Activated CD8-positive, alpha-beta memory T cell treated with anti-CD3 and anti-CD28 coated beads, Interleukin-2, amount 50 U/mL, for 24 hours (primary cell): Measurements from ENCODE around the gene SLC22A1.
"Not testable (repeated sequence)": the region's sequence is repeated elsewhere in the genome, so short reads cannot be mapped to it uniquely, and the experiment has no call there.

Experiments
- DNase-seq: peaks from one replicate; pipeline ENCODE4 v3.0.0-alpha.2; 2020; ENCODE audit errors: extremely low read depth

SLC22A1 gene

DNA sequence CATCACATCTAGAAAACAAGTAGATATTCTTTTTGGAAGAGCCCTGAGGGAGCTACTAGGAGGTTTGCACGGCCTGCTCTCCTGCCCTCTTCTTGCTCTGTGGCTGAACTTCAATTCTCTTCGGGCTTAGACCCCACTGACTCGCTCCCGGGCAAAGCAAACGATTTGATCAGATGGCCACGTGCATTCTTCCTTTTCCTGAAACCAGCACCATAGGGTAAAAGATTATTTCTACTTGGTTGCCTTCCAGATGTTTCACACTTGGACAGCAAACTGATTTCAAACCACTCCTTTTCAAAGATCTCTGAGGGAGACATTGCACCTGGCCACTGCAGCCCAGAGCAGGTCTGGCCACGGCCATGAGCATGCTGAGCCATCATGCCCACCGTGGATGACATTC is at the start of gene SLC22A1:
SLC22A1 (plus strand) TSS at position 258 of the 400 bp plus-strand sequence; CDS start at position 379, 121 bp downstream.
- no peak for DNase-seq

GRCh38 chr6:160073272-160073671 is 48.3 kb upstream of the SLC22A1 start:
- no peak for DNase-seq

DNA sequence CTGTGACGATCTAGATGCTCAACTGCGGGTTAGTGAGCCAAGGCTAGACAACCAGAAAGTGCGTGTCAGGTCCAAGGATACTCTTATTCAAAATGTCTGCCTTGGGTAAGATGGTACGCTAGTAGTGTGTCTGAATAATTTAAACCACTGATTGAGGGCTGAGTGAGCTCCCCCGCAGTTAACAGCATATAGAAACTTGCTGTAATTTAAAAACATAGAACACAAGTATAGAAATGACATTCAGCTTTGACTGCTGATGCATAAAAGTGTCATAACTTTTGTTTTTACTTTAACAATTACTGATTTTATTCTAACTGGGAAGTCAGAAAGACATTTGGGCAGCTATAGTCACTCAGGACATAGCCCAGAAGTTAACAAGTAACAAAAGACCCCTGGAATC is 45.6 kb upstream of the SLC22A1 start:
- DNase-seq, result no peak

- DNase-seq, result no peak
Observed at GRCh38 chr6:160077024-160077423, 44.6 kb upstream of the SLC22A1 start.

- no peak for DNase-seq
Observed at GRCh38 chr6:160077526-160077925, 44.1 kb upstream of the SLC22A1 start.

GRCh38 chr6:160078883-160079685 is 42.5 kb upstream of the SLC22A1 start:
- DNase-seq, result no peak

GRCh38 chr6:160079686-160080043 is 42.0 kb upstream of the SLC22A1 start:
- no peak for DNase-seq

DNA sequence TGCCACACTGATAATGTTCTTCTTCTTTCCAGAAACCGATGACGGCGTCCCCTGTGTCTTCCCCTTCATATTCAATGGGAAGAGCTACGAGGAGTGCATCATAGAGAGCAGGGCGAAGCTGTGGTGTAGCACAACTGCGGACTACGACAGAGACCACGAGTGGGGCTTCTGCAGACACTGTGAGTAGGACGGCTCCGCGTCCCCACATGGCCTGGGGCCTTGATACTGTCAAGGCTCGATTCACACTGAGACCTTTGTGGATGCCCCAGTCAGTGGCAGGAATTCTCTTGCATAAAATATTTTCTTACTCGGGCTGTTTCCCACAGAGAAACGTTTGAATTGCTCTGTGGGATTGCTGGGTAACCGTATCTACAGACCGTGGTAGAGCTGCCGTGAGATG is 41.5 kb upstream of the SLC22A1 start:
- DNase-seq, result no peak

- DNase-seq, result no peak
Observed at GRCh38 chr6:160081398-160081797, 40.2 kb upstream of the SLC22A1 start.

DNA sequence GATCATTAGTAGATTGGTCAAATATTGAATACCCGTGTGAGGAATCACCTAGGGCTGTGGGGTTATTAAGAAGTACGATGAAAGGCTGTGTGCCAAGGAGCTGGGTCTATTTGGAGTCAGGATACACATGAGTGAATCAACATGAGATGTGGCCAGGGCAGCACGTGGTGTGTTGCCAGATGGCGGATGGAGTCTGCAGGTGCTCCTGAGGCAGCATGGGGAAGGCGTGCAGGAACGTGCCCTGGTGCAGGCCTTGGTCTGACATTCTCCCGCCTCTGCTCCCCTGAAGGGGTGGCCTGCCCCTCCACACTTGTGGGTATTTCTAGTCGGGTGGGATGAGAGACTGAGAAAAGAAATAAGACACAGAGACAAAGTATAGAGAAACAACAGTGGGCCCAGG is 39.0 kb upstream of the SLC22A1 start:
- no peak for DNase-seq

GRCh38 chr6:160084198-160084776 is 37.3 kb upstream of the SLC22A1 start:
- DNase-seq, result no peak

DNA sequence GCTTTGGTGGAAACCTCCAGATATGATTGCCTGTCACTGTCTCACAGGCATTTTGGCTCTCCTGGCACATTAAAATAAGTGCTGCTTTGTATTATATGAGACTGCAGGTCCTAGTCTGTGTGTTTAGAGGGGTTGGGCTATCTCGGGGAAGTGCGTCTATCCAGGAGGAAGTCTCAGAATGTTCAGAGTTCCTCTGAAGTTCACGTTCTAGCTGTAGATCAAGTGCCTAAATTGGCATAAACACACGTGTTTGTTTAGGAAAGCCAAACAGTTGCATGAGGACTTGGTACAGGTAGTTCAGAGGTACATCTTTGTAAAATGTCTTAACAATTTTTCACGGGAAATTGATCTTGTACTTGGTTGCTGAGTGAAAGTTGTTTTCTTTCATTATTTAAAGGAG is 36.4 kb upstream of the SLC22A1 start:
- DNase-seq, result no peak

- DNase-seq, result no peak
Observed at GRCh38 chr6:160085713-160086505, 35.7 kb upstream of the SLC22A1 start.

- DNase-seq, result no peak
Observed at GRCh38 chr6:160086754-160087153, 34.9 kb upstream of the SLC22A1 start.

- no peak for DNase-seq
Observed at GRCh38 chr6:160088069-160088783, 33.4 kb upstream of the SLC22A1 start.

DNA sequence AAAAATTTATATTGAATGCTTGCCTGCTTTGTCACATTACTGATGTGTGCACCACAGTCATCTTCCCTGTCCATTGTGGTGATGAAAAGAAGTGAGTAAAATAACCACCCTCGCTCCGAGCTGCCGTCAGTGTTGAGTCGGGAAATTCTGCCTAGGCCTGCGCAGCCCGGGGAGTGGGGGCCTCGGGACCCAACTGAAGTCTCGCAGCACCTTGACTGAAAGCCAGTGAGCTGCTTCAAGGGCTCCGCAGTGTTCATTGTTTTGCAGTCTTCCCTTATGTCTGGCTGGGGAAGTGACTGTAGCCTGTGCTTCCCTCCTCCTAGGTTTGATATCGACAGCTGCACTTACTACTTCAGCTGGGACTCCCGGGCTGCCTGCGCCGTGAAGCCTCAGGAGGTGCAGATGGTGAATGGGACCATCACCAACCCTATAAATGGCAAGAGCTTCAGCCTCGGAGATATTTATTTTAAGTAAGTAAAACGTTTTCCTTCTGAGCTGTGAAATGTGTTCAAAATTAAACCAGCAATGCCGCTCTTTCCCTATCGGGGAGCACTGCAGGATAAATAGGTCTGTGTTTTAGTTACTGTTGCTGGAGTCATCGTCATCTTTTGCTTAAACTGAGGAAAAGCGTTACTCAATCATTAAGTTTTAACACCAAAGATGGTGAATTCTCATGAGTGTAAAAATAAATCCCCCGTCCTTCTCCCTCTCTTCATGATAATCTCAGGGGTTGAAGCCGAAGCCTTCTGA is 32.7 kb upstream of the SLC22A1 start:
- no peak for DNase-seq

DNA sequence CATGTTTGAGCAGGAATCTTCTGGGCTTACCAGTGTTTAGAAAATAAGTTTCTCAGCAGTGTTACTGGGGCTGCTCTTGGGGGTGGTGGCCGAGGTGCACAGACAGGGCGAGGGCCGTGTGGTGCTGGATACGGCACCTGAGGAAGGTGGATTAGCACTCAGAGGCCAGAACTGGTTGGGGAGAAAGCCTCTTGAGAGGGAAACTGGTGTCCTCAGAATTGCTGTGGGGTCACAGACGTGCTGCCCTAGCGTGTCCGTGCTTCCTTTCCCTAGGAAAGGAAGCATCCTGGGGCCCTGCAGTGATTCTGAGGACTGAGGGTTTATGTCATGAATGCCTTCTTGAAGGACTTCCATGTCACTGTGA is 32.1 kb upstream of the SLC22A1 start:
- DNase-seq, result no peak

GRCh38 chr6:160090442-160091239 is 31.0 kb upstream of the SLC22A1 start:
- DNase-seq, result not testable (repeated sequence)

- DNase-seq, result not testable (repeated sequence)
Observed at GRCh38 chr6:160092176-160092575, 29.4 kb upstream of the SLC22A1 start.

DNA sequence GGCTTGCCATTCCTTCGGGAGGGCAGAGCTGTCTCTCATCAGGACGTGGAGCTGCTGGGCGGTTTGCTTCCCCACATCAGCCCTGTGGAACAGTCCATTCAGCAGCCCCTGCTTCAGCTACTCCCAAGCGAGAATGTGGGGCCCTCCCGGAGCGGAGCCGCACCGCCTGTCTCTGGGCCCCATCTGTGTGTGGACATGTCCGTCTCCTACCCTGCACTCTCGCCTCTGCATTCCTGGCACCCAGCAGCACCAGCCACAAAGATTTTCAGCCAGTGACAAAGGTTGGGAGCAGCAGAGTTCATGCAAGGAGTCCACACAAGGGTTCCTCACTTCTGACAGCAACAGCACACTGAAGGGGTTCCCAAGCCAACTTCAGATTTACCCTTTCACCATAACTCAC is 29.0 kb upstream of the SLC22A1 start:
- no peak for DNase-seq

- no peak for DNase-seq
Observed at GRCh38 chr6:160093061-160093460, 28.6 kb upstream of the SLC22A1 start.
